ENCODE data around the gene SMARCA2.

DNA sequence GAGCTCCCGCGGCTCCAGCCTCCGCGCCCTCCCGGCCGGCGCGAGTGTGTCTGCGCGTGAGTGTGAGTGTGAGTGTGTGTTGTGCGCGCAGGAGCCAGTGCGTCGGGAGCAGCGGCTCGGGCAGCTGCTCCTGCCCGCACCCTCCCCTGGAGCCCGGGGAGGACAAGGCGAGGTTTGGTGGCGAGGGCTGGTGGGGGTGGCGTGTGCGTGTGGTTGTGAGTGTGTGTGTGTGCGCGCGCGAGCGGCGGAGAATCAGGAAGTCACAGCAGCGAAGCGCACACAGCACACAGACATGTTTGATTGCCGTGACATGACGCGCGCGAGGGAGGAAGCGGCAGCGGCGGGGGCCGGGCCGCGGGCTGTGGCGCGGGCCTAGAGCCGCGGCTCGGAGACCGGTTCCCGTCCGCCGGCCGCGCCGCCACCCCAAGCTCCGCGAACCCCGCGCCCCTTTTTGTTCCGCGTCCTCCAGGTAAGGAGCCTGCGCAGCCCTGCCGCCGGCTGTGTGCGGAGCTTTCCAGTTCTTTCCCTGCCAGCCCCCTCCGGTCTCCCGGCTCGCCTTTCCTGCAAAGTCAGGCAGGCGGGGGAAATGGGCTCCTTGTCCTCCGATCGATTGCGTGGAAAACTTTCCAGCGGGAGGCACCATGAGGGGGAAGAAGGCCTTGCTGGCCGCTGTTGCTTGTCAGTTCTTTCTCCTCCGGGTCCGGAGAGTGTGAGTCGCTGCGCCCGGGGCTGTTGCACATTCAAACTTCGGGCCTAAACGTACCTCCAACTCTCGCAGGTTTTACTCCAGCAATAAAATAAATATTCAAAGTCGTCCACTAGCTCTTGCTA is 2.4 kb downstream of the SMARCA2 start:
- TF ChIP-seq, protein P1, sequence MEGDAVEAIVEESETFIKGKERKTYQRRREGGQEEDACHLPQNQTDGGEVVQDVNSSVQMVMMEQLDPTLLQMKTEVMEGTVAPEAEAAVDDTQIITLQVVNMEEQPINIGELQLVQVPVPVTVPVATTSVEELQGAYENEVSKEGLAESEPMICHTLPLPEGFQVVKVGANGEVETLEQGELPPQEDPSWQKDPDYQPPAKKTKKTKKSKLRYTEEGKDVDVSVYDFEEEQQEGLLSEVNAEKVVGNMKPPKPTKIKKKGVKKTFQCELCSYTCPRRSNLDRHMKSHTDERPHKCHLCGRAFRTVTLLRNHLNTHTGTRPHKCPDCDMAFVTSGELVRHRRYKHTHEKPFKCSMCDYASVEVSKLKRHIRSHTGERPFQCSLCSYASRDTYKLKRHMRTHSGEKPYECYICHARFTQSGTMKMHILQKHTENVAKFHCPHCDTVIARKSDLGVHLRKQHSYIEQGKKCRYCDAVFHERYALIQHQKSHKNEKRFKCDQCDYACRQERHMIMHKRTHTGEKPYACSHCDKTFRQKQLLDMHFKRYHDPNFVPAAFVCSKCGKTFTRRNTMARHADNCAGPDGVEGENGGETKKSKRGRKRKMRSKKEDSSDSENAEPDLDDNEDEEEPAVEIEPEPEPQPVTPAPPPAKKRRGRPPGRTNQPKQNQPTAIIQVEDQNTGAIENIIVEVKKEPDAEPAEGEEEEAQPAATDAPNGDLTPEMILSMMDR (IDR thresholded peaks at IDR 0.05) = no peak
- TF ChIP-seq POLR2A (IDR thresholded peaks at IDR 0.05) = peak; percentile 42 to 89

Data from thyroid gland (tissue), 4 donors.